Dermis blood vessel endothelial cell (primary cell): ENCODE data around the gene IL13RA1. TPM values are rescaled to one million over a fixed set of nuclear protein-coding genes. Genes with fewer than 3 reads are reported as not detected.
"Not testable (repeated sequence)": the region's sequence is repeated elsewhere in the genome, so short reads cannot be mapped to it uniquely, and the experiment has no call there.

Experiments
- DNase-seq: peaks from one replicate; pipeline ENCODE4 v3.0.0; 2010
- total RNA-seq: library from RNA; depleted of rRNA; stranded (reverse); fragments of >200 nt; gene quantifications from 2 replicates; pipeline ENCODE4 v1.2.3, GENCODE V29; 2014

Gene IL13RA1
- total RNA-seq, 1 donor from 2014 or later, result 85.4 TPM

DNA sequence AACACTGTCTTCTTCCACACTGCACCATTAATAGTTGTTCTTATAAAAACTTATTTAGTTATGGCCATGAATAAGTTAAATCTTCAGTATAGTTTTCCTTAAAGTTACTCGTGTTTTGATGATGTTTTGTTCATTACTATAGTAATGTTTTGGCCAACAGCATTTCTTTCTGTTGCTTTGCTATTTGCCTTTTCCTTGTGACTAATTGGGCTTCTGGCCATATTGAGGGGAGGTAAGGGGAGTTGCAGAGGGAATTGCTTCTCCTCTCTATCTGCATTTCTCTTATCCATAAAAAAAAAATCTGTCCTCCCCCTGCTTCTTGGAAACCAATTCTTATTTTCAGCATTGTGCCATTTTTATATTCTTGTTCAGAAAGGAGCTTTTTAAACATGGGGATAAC lies 53.5 kb downstream of the IL13RA1 start:
- peak; percentile 18 for DNase-seq

DNA sequence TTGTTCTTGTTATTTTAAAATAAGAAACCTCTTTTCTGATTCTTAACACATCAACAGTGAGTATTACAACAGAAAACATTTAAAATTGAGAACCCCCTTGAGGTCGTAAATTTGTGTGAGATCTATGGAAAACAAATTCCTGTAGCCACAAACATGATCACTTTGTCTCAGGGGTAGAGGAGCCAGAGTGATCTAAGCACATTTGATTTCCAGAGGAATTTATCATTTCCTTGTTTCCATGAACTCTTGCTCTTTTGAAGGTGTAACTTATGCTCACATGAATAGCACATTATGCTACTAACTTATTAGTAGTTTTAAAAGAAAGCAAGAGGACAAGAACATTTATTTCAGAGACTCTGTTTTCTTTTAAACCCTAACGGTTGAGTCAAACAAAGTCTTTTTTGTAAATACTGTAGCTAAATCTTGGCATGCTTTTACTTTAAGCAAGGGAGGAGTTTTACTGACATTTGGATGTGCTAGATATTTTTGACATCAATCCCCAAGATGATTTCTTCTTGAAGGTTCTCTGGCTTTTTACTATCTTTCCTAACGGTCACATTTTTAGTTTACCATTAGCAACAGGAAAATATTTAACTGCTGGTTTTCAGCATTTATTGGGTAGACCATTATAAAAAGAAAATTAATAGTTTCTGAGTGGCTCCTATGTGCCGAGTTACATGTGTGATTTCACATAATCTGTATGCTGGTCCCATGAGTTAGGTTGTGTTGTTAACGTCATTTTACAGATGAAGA lies 68.3 kb downstream of the IL13RA1 start:
- peak; percentile 56 for DNase-seq

GRCh38 chrX:118802857-118803256 lies 75.5 kb downstream of the IL13RA1 start:
- peak; percentile 26 for DNase-seq

DNA sequence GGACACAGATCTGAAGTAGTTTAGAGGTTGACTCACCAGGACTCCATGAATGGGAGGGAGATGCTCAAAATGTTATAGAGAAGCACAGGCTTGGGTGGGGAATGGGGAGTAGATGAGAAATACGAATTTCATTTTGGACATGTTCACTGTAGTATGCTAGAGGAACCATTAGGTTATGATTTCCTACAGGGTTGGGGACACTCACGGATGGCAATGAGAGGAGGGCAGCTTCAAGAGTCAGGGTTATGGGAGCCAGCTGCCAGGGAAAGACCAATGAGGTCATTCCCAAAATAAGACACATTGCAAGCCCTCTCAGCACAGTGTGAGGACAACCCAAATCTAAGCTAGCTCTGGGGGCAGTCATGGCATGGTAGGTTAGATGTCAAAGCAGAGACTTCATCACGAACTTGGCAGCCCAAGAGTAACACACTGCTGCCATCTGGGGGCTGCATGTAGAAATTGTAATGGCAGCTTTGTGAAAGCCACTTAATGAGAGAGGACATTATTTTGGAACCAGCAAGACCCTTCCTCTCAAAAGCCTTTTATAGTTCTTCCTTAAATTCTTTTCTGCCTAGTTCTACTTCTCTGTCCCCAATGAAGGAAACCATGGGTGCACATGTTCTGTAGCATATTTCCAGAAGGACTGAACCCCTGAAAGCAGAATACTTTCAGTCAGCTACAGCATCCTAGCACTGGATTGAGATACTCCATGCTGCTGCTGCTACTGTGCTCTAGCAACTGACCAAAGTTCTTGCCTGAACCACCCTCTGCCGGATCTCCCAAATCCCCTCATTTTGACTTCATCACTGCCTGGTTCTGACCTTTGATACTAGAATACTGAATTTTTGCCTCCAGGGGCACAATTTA lies 80.0 kb downstream of the IL13RA1 start:
- DNase-seq, result peak; percentile 72

- not testable (repeated sequence) for DNase-seq
These were observed 89.9 kb downstream of the IL13RA1 start for GRCh38 chrX:118817257-118817656.

GRCh38 chrX:118823263-118824172 lies 96.1 kb downstream of the IL13RA1 start, which contains the start of gene ZCCHC12:
Gene ZCCHC12 (plus strand): TSS chrX:118823824. CDS start chrX:118825245, 1,421 bp downstream.
- peak; percentile 56 for DNase-seq

DNA sequence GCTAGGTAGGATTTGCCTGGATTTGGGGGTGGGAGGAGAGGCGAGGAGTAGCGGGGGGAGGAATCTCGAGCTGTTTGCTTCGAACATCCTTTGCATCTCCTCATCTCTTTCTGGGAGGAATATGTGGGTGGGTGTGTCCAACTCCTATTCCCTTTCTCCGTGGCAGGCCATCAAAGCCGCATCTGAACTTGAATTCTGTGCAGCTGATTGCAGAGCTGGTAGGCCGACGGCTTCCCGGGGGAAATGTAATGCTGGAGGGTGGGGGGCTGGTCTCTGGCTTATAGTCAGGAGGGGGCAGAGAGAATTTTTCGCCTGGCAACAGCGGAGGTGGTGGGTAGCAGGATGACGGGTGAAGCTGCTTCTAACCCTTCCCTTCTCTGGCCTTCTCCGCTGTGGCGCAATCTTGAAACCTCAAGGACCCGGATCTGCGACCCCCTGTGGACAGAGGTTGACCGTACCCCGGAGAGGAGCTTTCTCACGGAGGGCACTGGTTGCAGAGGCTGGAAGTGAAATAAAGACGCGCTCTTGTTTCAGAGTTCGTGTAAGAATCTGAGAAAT lies 96.8 kb downstream of the IL13RA1 start:
- DNase-seq, result no peak

DNA sequence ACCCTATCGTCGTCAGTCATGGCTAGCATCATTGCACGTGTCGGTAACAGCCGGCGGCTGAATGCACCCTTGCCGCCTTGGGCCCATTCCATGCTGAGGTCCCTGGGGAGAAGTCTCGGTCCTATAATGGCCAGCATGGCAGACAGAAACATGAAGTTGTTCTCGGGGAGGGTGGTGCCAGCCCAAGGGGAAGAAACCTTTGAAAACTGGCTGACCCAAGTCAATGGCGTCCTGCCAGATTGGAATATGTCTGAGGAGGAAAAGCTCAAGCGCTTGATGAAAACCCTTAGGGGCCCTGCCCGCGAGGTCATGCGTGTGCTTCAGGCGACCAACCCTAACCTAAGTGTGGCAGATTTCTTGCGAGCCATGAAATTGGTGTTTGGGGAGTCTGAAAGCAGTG lies 97.8 kb downstream of the IL13RA1 start:
- DNase-seq, result no peak

GRCh38 chrX:118839334-118839958 lies 112.0 kb downstream of the IL13RA1 start:
- peak; percentile 59 for DNase-seq

Other genes starting within 250 kb of the IL13RA1 start
- 0.42 and 0.51 TPM in 2 replicates for gene DOCK11, start 231.8 kb upstream of the IL13RA1 start, total RNA-seq
- gene ZCCHC12, start 96.2 kb downstream of the IL13RA1 start, total RNA-seq, result under 0.01 and 0.05 TPM in 2 replicates
- gene LONRF3, start 247.0 kb downstream of the IL13RA1 start, total RNA-seq, result 25.2 and 26.5 TPM in 2 replicates